Small intestine (tissue), 7 donors: ENCODE data around the gene PEAK3. TPM values are rescaled to one million over a fixed set of nuclear protein-coding genes. Genes with fewer than 3 reads are reported as not detected.

ENCODE experiments used
- DNase-seq, 2 donors: peaks; one replicate each; pipeline versions ENCODE4 v3.0.0 to v3.0.0-alpha.2; 2013
- FAIRE-seq: peaks from 2 replicates; lab custom pipeline; 2012; peaks lifted over from hg19 to GRCh38; lab: Jason Lieb, UNC
- H3K27ac ChIP-seq, 3 donors: one replicate each; pipeline ENCODE4 v1.5.1; 2013; ENCODE audit warnings: low read length in 2 of 3, mild to moderate bottlenecking in 2 of 3, control low read depth in 1 of 3, inconsistent platforms in 1 of 3, low read depth in 1 of 3, moderate library complexity in 1 of 3
- H3K27me3 ChIP-seq, 3 donors: one replicate each; pipeline ENCODE4 v1.6.1; 2013; ENCODE audit warnings: low read length in 3 of 3, inconsistent platforms in 1 of 3; ENCODE audit not compliant: control insufficient read depth in 3 of 3, insufficient read depth in 3 of 3
- H3K36me3 ChIP-seq, 3 donors: one replicate each; pipeline ENCODE4 v1.6.1; 2013; ENCODE audit warnings: low read length in 3 of 3, inconsistent platforms in 1 of 3, low read depth in 1 of 3, mild to moderate bottlenecking in 1 of 3, moderate library complexity in 1 of 3; ENCODE audit not compliant: control insufficient read depth in 3 of 3, insufficient read depth in 2 of 3
- H3K4me1 ChIP-seq, 3 donors: one replicate each; pipeline ENCODE4 v1.6.1; 2013; ENCODE audit warnings: low read length in 2 of 3, inconsistent platforms in 1 of 3, low read depth in 1 of 3, mild to moderate bottlenecking in 1 of 3, moderate library complexity in 1 of 3; ENCODE audit not compliant: control insufficient read depth in 3 of 3, insufficient read depth in 2 of 3
- H3K4me3 ChIP-seq, 3 donors: one replicate each; pipeline ENCODE4 v1.5.1; 2013; ENCODE audit warnings: low read length in 3 of 3, control low read depth in 1 of 3, inconsistent platforms in 1 of 3, low read depth in 1 of 3, mild to moderate bottlenecking in 1 of 3, moderate library complexity in 1 of 3
- H3K9me3 ChIP-seq, 2 donors: one replicate each; pipeline ENCODE4 v1.6.1; 2013; ENCODE audit warnings: low read depth in 1 of 2, low read length in 1 of 2; ENCODE audit not compliant: control insufficient read depth in 2 of 2, insufficient read depth in 1 of 2
- WGBS, 3 donors: extraction: QIAGEN DNeasy Blood & Tissue Kit; methylation state at CpG; one replicate each; pipeline ENCODE4 v1.1.7; 2013; 5-methylcytosine and 5-hydroxymethylcytosine counted together
- polyA plus RNA-seq, 4 donors: library from polyadenylated mRNA; stranded (reverse) in 3 of 4; unstranded in 1 of 4; fragments of 200-250 nt in 3 of 4; fragments of 120-200 nt in 1 of 4; gene quantifications; one replicate each; pipeline versions ENCODE4 v1.2.1 to v1.2.3, GENCODE V29; 2013
- donor health status: healthy with polysubstance abuse.
- donor health status: control.
- donor health status: control.
- donor health status: Bipolar disorder and iron deficiency.
- donor health status: healthy.

PEAK3 gene
- polyA plus RNA-seq, 4 donors = 0.25 to 0.54 (median 0.46) TPM; not detected in 1

- peaks cover 0 to 1% (median 0%) of the 10 kb centered on the region in 3 donors for H3K27me3 ChIP-seq
- WGBS, 3 donors = 91 to 93% (median 92%) methylated on average over 19 to 20 of the region's 20 CpGs
- H3K27ac ChIP-seq = no peak overlapping the region
- H3K4me1 ChIP-seq = no peaks in the 10 kb centered on the region
- FAIRE-seq = no peak
- no peak overlapping the region for H3K4me3 ChIP-seq
- DNase-seq = no peak
- H3K36me3 ChIP-seq = peaks cover 0 to 45% (median 13%) of the 10 kb centered on the region in 3 donors
- H3K9me3 ChIP-seq = peaks cover 0 to 14% of the 10 kb centered on the region in 2 donors
Measured at GRCh38 chr19:2319551-2319950, 37.6 kb upstream of the PEAK3 start.

GRCh38 chr19:2318923-2319322 is 36.9 kb upstream of the PEAK3 start:
- Histone ChIP-seq H3K27ac (no peak overlapping the region), H3K4me3 (no peak overlapping the region), H3K36me3 (peaks cover 0 to 39% (median 11%) of the 10 kb centered on the region in 3 donors), H3K9me3 (peaks cover 0 to 16% of the 10 kb centered on the region in 2 donors), H3K27me3 (peaks cover 0 to 1% (median 0%) of the 10 kb centered on the region in 3 donors), H3K4me1 (no peaks in the 10 kb centered on the region)
- DNase-seq (no peak), FAIRE-seq (no peak)
- WGBS, 3 donors = 48 to 79% (median 73%) methylated on average over 6 of the region's 6 CpGs

GRCh38 chr19:2317756-2318155 is 35.8 kb upstream of the PEAK3 start:
- no peak for FAIRE-seq
- WGBS, 3 donors = 84 to 94% (median 84%) methylated on average over 24 to 25 of the region's 25 CpGs

DNA sequence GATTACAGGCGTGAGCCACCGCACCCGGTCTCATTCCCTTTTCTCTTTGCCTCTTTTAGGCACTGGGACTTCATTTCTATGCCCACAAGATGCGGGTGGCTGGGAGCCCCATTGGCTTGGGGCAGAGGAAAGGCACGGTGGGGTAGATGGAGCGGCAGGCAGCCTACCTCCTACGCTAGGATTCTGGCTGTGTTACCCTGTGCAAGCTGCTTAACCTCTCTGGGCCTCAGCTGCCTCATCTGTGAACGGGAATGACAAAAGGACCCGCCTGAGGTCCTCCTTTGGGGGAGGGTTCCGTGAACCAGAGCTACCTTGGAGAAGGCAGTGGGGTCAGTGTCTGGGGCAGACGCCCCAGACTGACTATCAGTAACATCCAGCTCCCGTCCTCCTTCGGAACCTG is 35.3 kb upstream of the PEAK3 start:
- no peaks in the 10 kb centered on the region for H3K4me1 ChIP-seq
- H3K9me3 ChIP-seq = peaks cover 0 to 16% of the 10 kb centered on the region in 2 donors
- WGBS, 3 donors = 89 to 94% (median 93%) methylated on average over 13 of the region's 13 CpGs
- DNase-seq (no peak), FAIRE-seq (no peak)
- H3K27ac ChIP-seq = no peak overlapping the region
- no peak overlapping the region for H3K4me3 ChIP-seq
- H3K36me3 ChIP-seq = peaks cover 0 to 23% (median 3%) of the 10 kb centered on the region in 3 donors
- peaks cover 0 to 12% (median 5%) of the 10 kb centered on the region in 3 donors for H3K27me3 ChIP-seq

More at GRCh38 chr19:2317756-2318155, 35.8 kb upstream of the PEAK3 start:
- H3K9me3 ChIP-seq = peaks cover 0 to 16% of the 10 kb centered on the region in 2 donors
- no peaks in the 10 kb centered on the region for H3K4me1 ChIP-seq
- no peak for DNase-seq
- no peak overlapping the region for H3K4me3 ChIP-seq
- H3K27ac ChIP-seq = no peak overlapping the region
- H3K36me3 ChIP-seq = peaks cover 0 to 27% (median 5%) of the 10 kb centered on the region in 3 donors
- peaks cover 0 to 7% (median 1%) of the 10 kb centered on the region in 3 donors for H3K27me3 ChIP-seq

DNA sequence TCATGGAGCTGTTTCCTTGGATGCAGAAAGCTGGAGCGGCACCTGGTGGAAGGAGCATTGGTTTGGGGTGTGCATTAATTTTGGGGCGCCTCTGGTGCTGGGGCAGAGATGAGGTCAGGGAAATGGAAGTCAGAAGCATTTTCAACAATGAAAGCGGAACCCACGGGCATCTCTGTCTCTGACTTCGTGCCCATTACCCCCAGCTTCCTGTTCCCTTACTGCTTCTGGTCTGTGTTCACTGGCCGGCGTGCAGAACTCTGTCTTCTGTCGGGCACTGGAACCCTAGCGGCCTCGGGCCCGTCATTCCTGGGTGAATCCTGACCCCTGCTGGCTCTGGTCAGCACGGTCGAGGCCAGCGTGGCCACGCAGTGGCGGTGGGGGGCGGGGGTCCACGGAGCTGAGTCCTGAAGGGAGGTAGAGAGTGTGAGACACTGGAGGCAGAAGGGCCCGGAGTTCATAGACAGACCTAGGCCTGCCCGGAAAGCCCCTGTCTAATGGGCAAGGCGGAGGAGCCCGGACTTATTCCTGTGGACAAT is 33.9 kb upstream of the PEAK3 start:
- no peak overlapping the region for H3K27ac ChIP-seq
- WGBS, 3 donors = 35 to 49% (median 45%) methylated on average over 22 of the region's 22 CpGs

GRCh38 chr19:2315121-2315817 is 33.3 kb upstream of the PEAK3 start:
- Histone ChIP-seq H3K4me1 (no peaks in the 10 kb centered on the region), H3K27ac (no peak overlapping the region), H3K27me3 (peaks cover 0 to 18% (median 6%) of the 10 kb centered on the region in 3 donors), H3K36me3 (peaks cover 0 to 8% (median 0%) of the 10 kb centered on the region in 3 donors), H3K9me3 (peaks cover 0 to 16% of the 10 kb centered on the region in 2 donors), H3K4me3 (no peak overlapping the region)
- no peak for FAIRE-seq
- WGBS, 3 donors = 83 to 88% (median 84%) methylated on average over 7 of the region's 7 CpGs
- no peak for DNase-seq

More for the DNA sequence above, 33.9 kb upstream of the PEAK3 start:
- Histone ChIP-seq H3K27me3 (peaks cover 0 to 15% (median 6%) of the 10 kb centered on the region in 3 donors), H3K9me3 (peaks cover 0 to 16% of the 10 kb centered on the region in 2 donors), H3K4me1 (no peaks in the 10 kb centered on the region), H3K36me3 (peaks cover 0 to 10% (median 0%) of the 10 kb centered on the region in 3 donors), H3K4me3 (no peak overlapping the region)
- FAIRE-seq (no peak), DNase-seq (peak; percentile 45 to 61)

GRCh38 chr19:2312820-2313501 is 31.0 kb upstream of the PEAK3 start:
- no peaks in the 10 kb centered on the region for H3K36me3 ChIP-seq
- DNase-seq (no peak), FAIRE-seq (no peak)
- H3K27ac ChIP-seq = no peak overlapping the region
- WGBS, 3 donors = 34 to 43% (median 40%) methylated on average over 23 to 28 of the region's 28 CpGs
- H3K27me3 ChIP-seq = peaks cover 0 to 39% (median 9%) of the 10 kb centered on the region in 3 donors
- no peak overlapping the region for H3K4me3 ChIP-seq
- peaks cover 0 to 4% (median 0%) of the 10 kb centered on the region in 3 donors for H3K4me1 ChIP-seq
- H3K9me3 ChIP-seq = peaks cover 0 to 16% of the 10 kb centered on the region in 2 donors

- Histone ChIP-seq H3K4me3 (no peak overlapping the region), H3K4me1 (peaks cover 0 to 9% (median 0%) of the 10 kb centered on the region in 3 donors), H3K27ac (no peak overlapping the region), H3K36me3 (no peaks in the 10 kb centered on the region), H3K9me3 (peaks cover 0 to 16% of the 10 kb centered on the region in 2 donors), H3K27me3 (peaks cover 0 to 57% (median 19%) of the 10 kb centered on the region in 3 donors)
- 90 to 93% (median 92%) methylated on average over 4 of the region's 4 CpGs for WGBS, 3 donors
- DNase-seq (no peak), FAIRE-seq (no peak)
Measured at GRCh38 chr19:2311093-2311492, 29.1 kb upstream of the PEAK3 start.
